AG04450 (cell line): ENCODE results near the gene LENG9. TPM values are rescaled to one million over a fixed set of nuclear protein-coding genes. Genes with fewer than 3 reads are reported as not detected.

Experiments used
- CTCF ChIA-PET: fragments of 300-600, 350-600 bp; formaldehyde crosslinking; extraction: SDS; loops from one replicate; lab custom pipeline; 2022; ENCODE audit warnings: antibody characterized with exemption, inconsistent platforms; lab: Charles Lee
- POLR2A ChIA-PET: fragments of 350-600 bp; formaldehyde crosslinking; extraction: SDS; loops from one replicate; lab custom pipeline; 2021; ENCODE audit warnings: antibody characterized with exemption, inconsistent platforms; lab: Yijun Ruan, JAX
- DNase-seq: peaks from one replicate; pipeline ENCODE4 v3.0.0-alpha.2; 2011; ENCODE audit warnings: low read depth, low spot score
- H3K27ac ChIP-seq: one replicate; pipeline ENCODE4 v1.5.1; 2012; ENCODE audit warnings: low read depth, low read length, control low read depth
- H3K27me3 ChIP-seq: one replicate; pipeline ENCODE4 v1.6.0; 2012; ENCODE audit warnings: low read length; ENCODE audit not compliant: control insufficient read depth, insufficient read depth
- H3K4me3 ChIP-seq: 2 replicates; pipeline ENCODE4 v1.5.1; 2011; ENCODE audit warnings: mild to moderate bottlenecking, low read depth, low read length, control low read depth
- H3K9me3 ChIP-seq: 2 replicates; pipeline ENCODE4 v1.5.1; 2012; ENCODE audit warnings: low read length; ENCODE audit not compliant: control insufficient read depth, insufficient read depth
- CTCF ChIP-seq: IDR thresholded peaks from 2 replicates; pipeline ENCODE4 v1.5.1; 2011; ENCODE audit warnings: low read depth, low read length, control low read depth, inconsistent platforms
- polyA plus RNA-seq: library from polyadenylated mRNA; depleted of rRNA; stranded (reverse); fragments of >200 nt; gene quantifications from 2 replicates; pipeline ENCODE4 v1.2.3, GENCODE V29; 2011

LENG9 gene
- polyA plus RNA-seq, 1 experiment, result 0.63 TPM

- H3K9me3 ChIP-seq, result no peaks in the 10 kb centered on the region
- ChIA-PET POLR2A (interaction anchor here (0.9 to 1.4 kb wide), 3 partner anchors 10 to 644 kb away, joined by 3 to 19 read pairs (median 10); partner anchors contain the start of genes LENG8, LENG9 and PPP1R12C), CTCF (no interaction called here)
- no peaks in the 10 kb centered on the region for H3K27me3 ChIP-seq
- no peak for DNase-seq
- H3K27ac ChIP-seq, result peak overlapping the region; percentile 82
- H3K4me3 ChIP-seq, result peak overlapping the region; percentile 70
- no peak for TF ChIP-seq CTCF
These were observed 10.4 kb upstream of the LENG9 start for GRCh38 chr19:54473892-54474372.

GRCh38 chr19:54473071-54473891, 9.7 kb upstream of the LENG9 start, which contains the start of gene CDC42EP5:
CDC42EP5 (minus strand) TSS chr19:54473296; CDS start chr19:54465547, 7,749 bp downstream.
- POLR2A ChIA-PET, result interaction anchor here (0.7 to 1.4 kb wide), 7 partner anchors 10 to 989 kb away, joined by 3 to 19 read pairs (median 4); partner anchors contain the start of genes LENG8, LENG9, MBOAT7 and PPP1R12C
- no peak for TF ChIP-seq CTCF
- Histone ChIP-seq H3K27ac (peak within 1 kb of the TSS; percentile 82), H3K27me3 (no peaks in the 10 kb centered on the region), H3K9me3 (no peaks in the 10 kb centered on the region), H3K4me3 (peak within 1 kb of the TSS; percentile 70)
- DNase-seq, result peak; percentile 71
- CTCF ChIA-PET, result interaction anchor here (0.9 kb wide), 1 partner anchor 8 kb away, joined by 3 read pairs; no protein-coding TSS in a partner anchor

- no peaks in the 10 kb centered on the region for H3K27me3 ChIP-seq
- POLR2A ChIA-PET, result no interaction called here
- CTCF ChIA-PET, result interaction anchor here (1.9 kb wide), 1 partner anchor 10 kb away, joined by 7 read pairs; no protein-coding TSS in a partner anchor
- H3K27ac ChIP-seq, result no peak overlapping the region
- H3K9me3 ChIP-seq, result no peaks in the 10 kb centered on the region; the same call in 1 of the 2 replicates
- no peak for TF ChIP-seq CTCF
- DNase-seq, result no peak
- peak overlapping the region; percentile 58 for H3K4me3 ChIP-seq
These were observed 7.6 kb upstream of the LENG9 start for GRCh38 chr19:54470991-54471782.

GRCh38 chr19:54470276-54470887, 6.8 kb upstream of the LENG9 start:
- CTCF ChIA-PET, result interaction anchor here (1.9 to 2.7 kb wide), 2 partner anchors 9 to 11 kb away, joined by 7 to 10 read pairs; no protein-coding TSS in a partner anchor
- Histone ChIP-seq H3K9me3 (peaks cover 2% of the 10 kb centered on the region; the same call in 1 of the 2 replicates), H3K27ac (no peak overlapping the region), H3K4me3 (no peak overlapping the region; the same call in 1 of the 2 replicates), H3K27me3 (no peaks in the 10 kb centered on the region)
- POLR2A ChIA-PET, result interaction anchor here (0.8 kb wide), 1 partner anchor 697 kb away, joined by 4 read pairs; no protein-coding TSS in a partner anchor
- TF ChIP-seq CTCF, result no peak
- no peak for DNase-seq
